H1 (cell line): ENCODE measurements around the gene BSND.

Source experiments
- ASH2L ChIP-seq: fragments of 200-600, 300-600 bp; sonication (generic); IDR thresholded peaks from one replicate; pipeline ENCODE4 v1.7.1; 2017; ENCODE audit warnings: low read length
- ATF2 ChIP-seq: IDR thresholded peaks from 2 replicates; pipeline ENCODE4 v1.6.1; 2012; ENCODE audit warnings: low read length, inconsistent platforms
- CTCF ChIP-seq, 3 experiments: IDR thresholded peaks; 1 replicate in 2 of 3; 2 replicates in 1 of 3; pipeline versions ENCODE4 v1.5.1 to v1.6.1; 2011; ENCODE audit warnings: low read length in 3 of 3, mild to moderate bottlenecking in 3 of 3, inconsistent platforms in 2 of 3, low read depth in 1 of 3, moderate library complexity in 1 of 3; ENCODE audit not compliant: insufficient read depth in 1 of 3; ENCODE audit errors: control extremely low read depth in 1 of 3
- EP300 ChIP-seq, 2 experiments: IDR thresholded peaks; 1 replicate in 1 of 2; 2 replicates in 1 of 2; pipeline ENCODE4 v1.6.1; 2011 to 2012; ENCODE audit warnings: low read depth in 2 of 2, low read length in 2 of 2, mild to moderate bottlenecking in 2 of 2, borderline replicate concordance in 1 of 2, inconsistent platforms in 1 of 2, moderate library complexity in 1 of 2
- EZH2 ChIP-seq: fragments of 200-600 bp; sonication (generic); IDR thresholded peaks from 2 replicates; pipeline ENCODE4 v1.7.1; 2012; ENCODE audit warnings: low read depth, mild to moderate bottlenecking, moderate library complexity, low read length, inconsistent platforms; ENCODE audit not compliant: severe bottlenecking
- GTF2F1 ChIP-seq: IDR thresholded peaks from 2 replicates; pipeline ENCODE4 v1.6.1; 2012; ENCODE audit warnings: low read depth, low read length, improper control_type of control experiment, borderline replicate concordance
- POLR2A ChIP-seq, 2 experiments: IDR thresholded peaks; 1 replicate in 1 of 2; 2 replicates in 1 of 2; pipeline ENCODE4 v1.6.1; 2011; ENCODE audit warnings: low read depth in 2 of 2, low read length in 2 of 2, mild to moderate bottlenecking in 2 of 2; ENCODE audit errors: control extremely low read depth in 1 of 2
- POLR2AphosphoS5 ChIP-seq: IDR thresholded peaks from 2 replicates; pipeline ENCODE4 v1.6.1; 2011; ENCODE audit warnings: low read depth, low read length
- RAD21 ChIP-seq, 2 experiments: IDR thresholded peaks in 1 of 2; conservative IDR thresholded peaks in 1 of 2; 2 replicates each; pipeline ENCODE4 v1.6.1; 2011; ENCODE audit warnings: low read depth in 2 of 2, low read length in 2 of 2, improper control_type of control experiment in 1 of 2, inconsistent platforms in 1 of 2, mild to moderate bottlenecking in 1 of 2, moderate library complexity in 1 of 2
- YY1 ChIP-seq: IDR thresholded peaks from 2 replicates; pipeline ENCODE4 v1.6.1; 2011; ENCODE audit warnings: low read depth, mild to moderate bottlenecking, low read length

- TF ChIP-seq GTF2F1 (no peak), EZH2 (no peak), ASH2L (no peak), CTCF (IDR thresholded peaks at IDR 0.05; ENCODE audit: control extremely low read depth in 1 of 3, insufficient read depth in 1 of 3, low read depth in 1 of 3, low read length in 3 of 3) (no peak), YY1 (no peak), EP300 (IDR thresholded peaks at IDR 0.05; ENCODE audit: borderline replicate concordance in 1 of 2, low read depth in 2 of 2, low read length in 2 of 2) (no peak), ATF2 (no peak), POLR2A (IDR thresholded peaks at IDR 0.05; ENCODE audit: control extremely low read depth in 1 of 2, low read depth in 2 of 2, low read length in 2 of 2) (no peak), RAD21 (IDR thresholded peaks at IDR 0.05 in 1 of 2, conservative IDR thresholded peaks at IDR 0.05 in 1 of 2; ENCODE audit: low read depth in 2 of 2, low read length in 2 of 2) (no peak), POLR2AphosphoS5 (no peak)
Measured at GRCh38 chr1:54959241-54959640, 39.5 kb upstream of the BSND start.
